Activated B cell treated with CpG ODN at 0.5 μM for 24 hours (primary cell): ENCODE data around the gene NNT. TPM values are rescaled to one million over a fixed set of nuclear protein-coding genes. Genes with fewer than 3 reads are reported as not detected.
"Not testable (repeated sequence)": the region's sequence is repeated elsewhere in the genome, so short reads cannot be mapped to it uniquely, and the experiment has no call there.

ENCODE experiments used
- ATAC-seq: fragments of 200-7000 bp; cut with Tn5 transposase; one replicate; pipeline ENCODE4 v1.10.0; 2021; ENCODE audit warnings: low read depth, mild to moderate bottlenecking, moderate library complexity
- CTCF ChIA-PET: fragments of 350-600 bp; sonication (Branson Sonifier 250); formaldehyde crosslinking; loops from one replicate; lab custom pipeline; 2021; ENCODE audit warnings: antibody characterized with exemption; lab: Charles Lee
- POLR2A ChIA-PET: fragments of 350-600 bp; sonication (Branson Sonifier 250); formaldehyde crosslinking; loops from one replicate; lab custom pipeline; 2021; ENCODE audit warnings: antibody characterized with exemption; lab: Charles Lee
- DNase-seq: peaks from one replicate; pipeline ENCODE4 v3.0.0; 2022
- H3K27ac Mint-ChIP-seq: one replicate; pipeline ENCODE4 v1.8.0; 2020; ENCODE audit warnings: mixed read lengths
- H3K27me3 Mint-ChIP-seq: one replicate; pipeline ENCODE4 v1.8.0; 2021; ENCODE audit warnings: mixed read lengths
- H3K36me3 Mint-ChIP-seq: one replicate; pipeline ENCODE4 v1.8.0; 2021; ENCODE audit warnings: low read depth, mixed read lengths
- H3K4me1 Mint-ChIP-seq: one replicate; pipeline ENCODE4 v1.8.0; 2021; ENCODE audit warnings: mixed read lengths
- H3K4me3 Mint-ChIP-seq: one replicate; pipeline ENCODE4 v1.8.0; 2020; ENCODE audit warnings: mild to moderate bottlenecking, mixed read lengths
- H3K9me3 Mint-ChIP-seq: one replicate; pipeline ENCODE4 v1.8.0; 2020; ENCODE audit warnings: mixed read lengths
- CTCF ChIP-seq: fragments of 200-600 bp; IDR thresholded peaks from one replicate; pipeline ENCODE4 v1.8.0; 2022; ENCODE audit warnings: antibody characterized with exemption, mild to moderate bottlenecking
- intact Hi-C: fragments of 100-400 bp; cut with micrococcal nuclease; formaldehyde crosslinking; loops from one replicate; pipeline ENCODE4 v1.15.1; 2024
- total RNA-seq: library from RNA; stranded (reverse); gene quantifications from 2 replicates; pipeline ENCODE4 v1.2.3, GENCODE V29; 2022

Gene NNT
- total RNA-seq, 1 donor from 2014 or later, result 63.0 TPM

GRCh38 chr5:43712081-43712480 lies 109.1 kb downstream of the NNT start:
- Mint-ChIP-seq H3K4me3 (no peak overlapping the region), H3K36me3 (no peaks in the 10 kb centered on the region), H3K9me3 (no peaks in the 10 kb centered on the region), H3K27ac (no peak overlapping the region), H3K27me3 (no peaks in the 10 kb centered on the region), H3K4me1 (no peaks in the 10 kb centered on the region)
- no peak for TF ChIP-seq CTCF
- intact Hi-C loops, result no loop called here
- ChIA-PET POLR2A (no interaction called here), CTCF (no interaction called here)
- DNase-seq (no peak), ATAC-seq (no peak)

- H3K27me3 Mint-ChIP-seq, CTCF ChIA-PET, ATAC-seq, H3K4me3 Mint-ChIP-seq, POLR2A ChIA-PET, DNase-seq, H3K36me3 Mint-ChIP-seq, H3K27ac Mint-ChIP-seq, H3K9me3 Mint-ChIP-seq, intact Hi-C loops, H3K4me1 Mint-ChIP-seq: not testable (repeated sequence)
Observed at GRCh38 chr5:43719783-43720182, 116.8 kb downstream of the NNT start.

GRCh38 chr5:43728581-43728980 lies 125.6 kb downstream of the NNT start:
- no peak for DNase-seq
- Mint-ChIP-seq H3K27me3 (peaks cover 10% of the 10 kb centered on the region), H3K4me3 (no peak overlapping the region), H3K9me3 (no peaks in the 10 kb centered on the region), H3K36me3 (no peaks in the 10 kb centered on the region), H3K4me1 (no peaks in the 10 kb centered on the region), H3K27ac (no peak overlapping the region)
- intact Hi-C loops, result no loop called here
- ChIA-PET CTCF (interaction anchor here (1.2 to 1.4 kb wide), 2 partner anchors 8 to 14 kb away, joined by 3 to 4 read pairs; no protein-coding TSS in a partner anchor), POLR2A (no interaction called here)
- no peak for TF ChIP-seq CTCF
- no peak for ATAC-seq

GRCh38 chr5:43729846-43730478 lies 127.0 kb downstream of the NNT start:
- peaks cover 10% of the 10 kb centered on the region for H3K27me3 Mint-ChIP-seq
- ChIA-PET POLR2A (no interaction called here), CTCF (interaction anchor here (2.2 kb wide), 1 partner anchor 1044 kb away, joined by 7 read pairs; no protein-coding TSS in a partner anchor)
- no peaks in the 10 kb centered on the region for H3K4me1 Mint-ChIP-seq
- no peak for TF ChIP-seq CTCF
- no peaks in the 10 kb centered on the region for H3K36me3 Mint-ChIP-seq
- H3K27ac Mint-ChIP-seq, result no peak overlapping the region
- H3K9me3 Mint-ChIP-seq, result no peaks in the 10 kb centered on the region
- H3K4me3 Mint-ChIP-seq, result no peak overlapping the region
- intact Hi-C loops, result loop anchor here (2.0 kb wide), 1 partner anchor 603 kb away; no protein-coding TSS in a partner anchor
- DNase-seq (no peak), ATAC-seq (no peak)

- intact Hi-C loops, result loop anchor here (2.0 kb wide), 1 partner anchor 602 kb away; no protein-coding TSS in a partner anchor
- Mint-ChIP-seq H3K4me3 (no peak overlapping the region), H3K9me3 (no peaks in the 10 kb centered on the region), H3K4me1 (no peaks in the 10 kb centered on the region), H3K27ac (no peak overlapping the region), H3K36me3 (no peaks in the 10 kb centered on the region), H3K27me3 (peaks cover 10% of the 10 kb centered on the region)
- ChIA-PET POLR2A (no interaction called here), CTCF (interaction anchor here (2.2 kb wide), 1 partner anchor 1043 kb away, joined by 7 read pairs; no protein-coding TSS in a partner anchor)
- TF ChIP-seq CTCF, result no peak
- ATAC-seq (no peak), DNase-seq (no peak)
Observed at GRCh38 chr5:43730832-43731342, 127.9 kb downstream of the NNT start.
